DMS 273 treated with DMSO at 0.1 percent for 48 hours (cell line): ENCODE data around the gene ECEL1.
"Not testable (repeated sequence)": the region's sequence is repeated elsewhere in the genome, so short reads cannot be mapped to it uniquely, and the experiment has no call there.

Experiments used
- DNase-seq: peaks from one replicate; lab custom pipeline; 2025; lab: John Stamatoyannopoulos, UW

The ECEL1 gene

GRCh38 chr2:232441147-232441651, 46.4 kb downstream of the ECEL1 start:
- DNase-seq = no peak

- not testable (repeated sequence) for DNase-seq
Observed at GRCh38 chr2:232440220-232441018, 47.2 kb downstream of the ECEL1 start.

- DNase-seq = no peak
Observed at GRCh38 chr2:232439758-232440135, 47.9 kb downstream of the ECEL1 start.

- DNase-seq = no peak
Observed at GRCh38 chr2:232438951-232439757, 48.5 kb downstream of the ECEL1 start.

- no peak for DNase-seq
Observed at GRCh38 chr2:232438091-232438490, 49.5 kb downstream of the ECEL1 start.

- no peak for DNase-seq
Observed at GRCh38 chr2:232437195-232437571, 50.5 kb downstream of the ECEL1 start.

- DNase-seq = no peak
Observed at GRCh38 chr2:232436381-232437194, 51.0 kb downstream of the ECEL1 start.

- DNase-seq = no peak
Observed at GRCh38 chr2:232435805-232436204, 51.8 kb downstream of the ECEL1 start.

GRCh38 chr2:232435375-232435648, 52.3 kb downstream of the ECEL1 start:
- no peak for DNase-seq

GRCh38 chr2:232434563-232435374, 52.9 kb downstream of the ECEL1 start:
- no peak for DNase-seq

- no peak for DNase-seq
Observed at GRCh38 chr2:232434091-232434490, 53.5 kb downstream of the ECEL1 start.

- not testable (repeated sequence) for DNase-seq
Observed at GRCh38 chr2:232433622-232434021, 54.0 kb downstream of the ECEL1 start.

- DNase-seq = no peak
Observed at GRCh38 chr2:232432598-232433184, 54.9 kb downstream of the ECEL1 start.

- no peak for DNase-seq
Observed at GRCh38 chr2:232431705-232432590, 55.7 kb downstream of the ECEL1 start.
